ENCODE results near the gene KAT6B. TPM values are rescaled to one million over a fixed set of nuclear protein-coding genes. Genes with fewer than 3 reads are reported as not detected.

Gene KAT6B
- total and polyA plus RNA-seq, 2 of the 8 experiments (the other 6 are each of a cell fraction or from before 2014, with no cell fraction given): 7.3 to 30.8 TPM

DNA sequence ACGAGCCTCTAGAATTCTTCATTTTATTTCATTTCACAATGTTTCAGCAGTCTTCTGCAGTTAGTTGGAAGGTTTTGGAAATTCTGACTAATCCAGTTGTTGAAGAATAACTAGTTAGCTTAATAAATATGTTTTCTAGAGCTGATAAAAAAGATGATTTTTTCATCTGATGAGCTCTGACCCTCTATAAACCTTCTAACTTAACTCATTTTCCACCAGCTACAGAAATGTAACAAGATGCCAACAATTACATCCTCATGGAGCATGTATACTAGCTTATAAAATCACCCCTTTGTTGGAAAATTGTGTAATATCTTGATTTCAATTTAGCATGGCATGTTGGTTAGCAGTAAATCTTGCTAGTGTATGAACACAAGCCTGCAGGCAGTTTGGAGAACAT, 33.1 kb downstream of the KAT6B start:
- CTCF ChIA-PET (ENCODE audit: partially characterized antibody): interaction anchor here (0.6 to 1.0 kb wide), 3 partner anchors 12 to 63 kb away, joined by 3 to 4 read pairs (median 3); no protein-coding TSS in a partner anchor
- no peak overlapping the region for H3K23ac ChIP-seq (ENCODE audit: insufficient read length)
- 86% methylated on average over 1 of the region's 1 CpG; no CpG with 5 or more reads in 1 of the 2 experiments for WGBS, 2 experiments (ENCODE audit: extremely low coverage in 1 of 2, insufficient coverage in 1 of 2, insufficient read length in 1 of 2, insufficient replicate concordance in 2 of 2, low coverage in 1 of 2, low lambda C conversion rate in 2 of 2, missing lambda C conversion rate in 1 of 2)

More for the DNA sequence above, 33.1 kb downstream of the KAT6B start:
- Histone ChIP-seq H3K79me2 (ENCODE audit: control insufficient read depth in 1 of 2, insufficient read depth in 2 of 2, low read length in 2 of 2) (peaks cover 0 to 41% of the 10 kb centered on the region in 2 experiments; a peak in 2 of 4 replicates), H4K20me1 (replicated peaks in 1 of 2; ENCODE audit: control insufficient read depth in 1 of 2, insufficient read depth in 2 of 2, low read length in 2 of 2) (no peaks in the 10 kb centered on the region), H3K27me3 (replicated peaks in 1 of 4; ENCODE audit: control insufficient read depth in 3 of 4, extremely low read depth in 1 of 4, insufficient read depth in 3 of 4, low read length in 3 of 4) (no peaks in the 10 kb centered on the region), H3K4me2 (ENCODE audit: insufficient read depth in 1 of 2, low read depth in 2 of 2, low read length in 2 of 2) (no peak overlapping the region), H4K5ac (ENCODE audit: insufficient read length, low read depth, low read length) (no peak overlapping the region), H2BK5ac (ENCODE audit: low read depth, low read length) (no peak overlapping the region), H2BK120ac (replicated peaks; ENCODE audit: low read depth, low read length) (no peak overlapping the region), H2AK5ac (ENCODE audit: low read depth, low read length) (no peak overlapping the region), H3K27ac (ENCODE audit: low read depth, low read length) (no peak overlapping the region), H3K14ac (ENCODE audit: insufficient read length) (no peak overlapping the region), H3K56ac (replicated peaks; ENCODE audit: insufficient read length, low read depth, low read length) (no peak overlapping the region), H3K36me3 (ENCODE audit: control insufficient read depth in 2 of 4, insufficient read depth in 4 of 4, low read length in 3 of 4) (no peaks in the 10 kb centered on the region), H3K23me2 (ENCODE audit: low read depth, low read length) (no peaks in the 10 kb centered on the region), H3K79me1 (ENCODE audit: low read depth, low read length) (peaks cover 4% of the 10 kb centered on the region; the same call in 1 of the 2 replicates), H2AFZ (ENCODE audit: low read length) (no peak overlapping the region), H2BK15ac (ENCODE audit: low read length) (no peak overlapping the region), H3K4me1 (replicated peaks in 1 of 4; ENCODE audit: control insufficient read depth in 3 of 4, insufficient read depth in 4 of 4, low read length in 3 of 4) (peaks cover 0 to 11% (median 6%) of the 10 kb centered on the region in 4 experiments; a peak in 4 of 7 replicates), H2BK20ac (ENCODE audit: low read length) (no peak overlapping the region), H4K91ac (replicated peaks; ENCODE audit: insufficient read length, low read length) (no peak overlapping the region), H3K9ac (replicated peaks in 1 of 4; ENCODE audit: extremely low read depth in 1 of 4, low read depth in 3 of 4, low read length in 3 of 4) (no peak overlapping the region), H3K9me3 (ENCODE audit: insufficient read depth in 2 of 2, low read depth in 1 of 2, low read length in 1 of 2) (no peaks in the 10 kb centered on the region), H3K18ac (ENCODE audit: extremely low read depth, low read length) (no peak overlapping the region), H3K4ac (replicated peaks; ENCODE audit: insufficient read length, low read depth, low read length) (no peak overlapping the region), H2BK12ac (ENCODE audit: low read depth, low read length) (no peak overlapping the region), H4K8ac (ENCODE audit: extremely low read depth, insufficient read depth, low read length) (no peak overlapping the region), H3K4me3 (ENCODE audit: extremely low read depth in 1 of 4, insufficient read depth in 2 of 4, low read depth in 3 of 4, low read length in 4 of 4) (no peak overlapping the region)
- DNase-seq (ENCODE audit: low read depth in 1 of 2, low spot score in 2 of 2) (no peak), FAIRE-seq (no peak)
- POLR2A ChIA-PET (ENCODE audit: partially characterized antibody): no interaction called here
- TF ChIP-seq YY1 (IDR thresholded peaks at IDR 0.05; ENCODE audit: low read depth, low read length): no peak
- no peak for TF ChIP-seq HDAC2 (IDR thresholded peaks at IDR 0.05; ENCODE audit: borderline replicate concordance in 1 of 2, low read depth in 2 of 2, low read length in 2 of 2)
- TF ChIP-seq PHF8 (conservative IDR thresholded peaks at IDR 0.05; ENCODE audit: low read depth, low read length): no peak
- TF ChIP-seq CHD1 (IDR thresholded peaks at IDR 0.05; ENCODE audit: low read depth, low read length): no peak

Measured in H1 (cell line).